OCI-M2 (cell line): Measurements from ENCODE around the gene SIN3A.
A peak's percentile ranks its signal among the peaks of the same experiment; 100 is the strongest.
"Not testable (repeated sequence)": the region's sequence is repeated elsewhere in the genome, so short reads cannot be mapped to it uniquely, and the experiment has no call there.

Source experiments
- DNase-seq: peaks from one replicate; lab custom pipeline; 2025; ENCODE audit not compliant: unreplicated experiment; lab: John Stamatoyannopoulos, UW

Gene SIN3A

GRCh38 chr15:75338661-75339240 lies 112.7 kb downstream of the SIN3A start:
- DNase-seq = no peak

GRCh38 chr15:75335705-75336355 lies 115.7 kb downstream of the SIN3A start, which contains the start of gene COMMD4:
Gene COMMD4 (plus strand): TSS chr15:75336063. CDS start chr15:75336090, 27 bp downstream.
- DNase-seq = peak; percentile 65

- DNase-seq = no peak
Observed at GRCh38 chr15:75335313-75335704, 116.2 kb downstream of the SIN3A start.

GRCh38 chr15:75333654-75334419 lies 117.7 kb downstream of the SIN3A start:
- not testable (repeated sequence) for DNase-seq

- DNase-seq = not testable (repeated sequence)
Observed at GRCh38 chr15:75332093-75332492, 119.4 kb downstream of the SIN3A start.

- no peak for DNase-seq
Observed at GRCh38 chr15:75329571-75329970, 121.9 kb downstream of the SIN3A start.

DNA sequence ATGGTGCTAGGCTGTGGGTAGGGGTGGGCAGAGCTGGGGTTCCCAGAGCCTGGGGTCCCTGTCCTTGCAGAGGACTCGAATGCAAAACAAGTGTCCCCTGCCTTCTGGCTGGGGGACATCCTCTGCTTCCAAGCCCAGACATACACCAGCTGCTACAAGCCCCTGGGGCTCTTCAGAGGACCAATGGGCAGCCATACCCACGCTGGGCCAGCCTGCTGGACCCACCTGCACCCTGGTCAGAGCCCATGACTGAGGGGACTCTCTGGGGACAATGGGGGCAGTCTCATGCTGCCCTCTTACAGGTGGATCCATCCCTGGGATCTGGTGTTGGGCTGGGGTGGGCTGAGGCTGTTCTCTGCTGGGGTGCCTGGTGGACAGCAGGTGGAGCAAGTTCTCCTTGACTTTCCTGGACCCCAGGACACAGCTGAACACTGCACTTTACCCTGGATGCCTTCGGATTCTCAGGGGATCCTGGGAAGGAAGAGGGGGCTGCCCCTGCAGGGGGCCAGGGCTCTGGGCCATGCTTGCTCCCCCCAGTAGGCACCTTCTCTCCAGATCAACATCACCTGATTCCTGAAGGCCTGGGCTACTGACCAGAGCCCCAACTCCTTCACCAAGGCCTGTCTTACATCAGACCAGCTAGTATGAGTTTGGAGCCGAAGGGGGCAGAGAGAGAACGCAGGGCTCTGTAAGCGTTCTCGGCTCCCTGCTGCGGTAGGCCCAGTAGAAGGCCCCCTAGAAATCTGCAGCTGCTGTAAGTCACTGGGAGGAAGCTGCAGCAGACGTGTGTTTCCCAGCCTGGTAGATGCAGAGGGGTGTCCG lies 122.8 kb downstream of the SIN3A start:
- DNase-seq = no peak

DNA sequence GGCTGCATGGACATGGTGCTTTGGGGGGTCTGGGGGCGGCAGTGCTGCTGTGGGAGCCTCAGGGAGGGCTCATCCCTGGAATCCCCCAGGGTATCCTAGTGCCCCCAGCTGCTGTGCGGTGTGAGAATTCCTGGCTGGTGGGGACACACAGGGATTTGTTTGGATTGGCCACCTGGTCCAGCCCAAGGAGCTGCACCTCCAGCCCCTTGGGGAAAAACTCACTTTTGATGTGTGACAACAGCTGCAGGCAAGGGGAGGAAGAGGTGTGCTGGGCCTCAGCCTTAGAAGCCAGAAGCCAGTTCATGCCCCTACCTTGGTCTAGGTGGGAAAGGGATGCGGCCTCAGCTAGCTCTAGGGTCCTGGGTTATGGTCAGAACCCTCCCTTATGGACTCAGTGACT lies 124.0 kb downstream of the SIN3A start:
- DNase-seq = no peak

GRCh38 chr15:75327005-75327404 lies 124.5 kb downstream of the SIN3A start:
- DNase-seq = no peak

GRCh38 chr15:75325922-75326321 lies 125.6 kb downstream of the SIN3A start:
- DNase-seq = no peak

GRCh38 chr15:75321711-75322110 lies 129.8 kb downstream of the SIN3A start:
- no peak for DNase-seq
